OCI-LY3 (cell line): ENCODE results near the gene SGSH.

ENCODE experiments used
- H2AFZ ChIP-seq: fragments of 200-600, 300-600 bp; shearing (Covaris generic); 2 replicates; pipeline ENCODE4 v1.6.0; 2014; ENCODE audit warnings: antibody characterized with exemption, low read depth, low read length
- H3K27ac ChIP-seq: fragments of 200-600, 300-600 bp; sonication (generic); 2 replicates; pipeline ENCODE4 v1.5.1; 2014; ENCODE audit warnings: mild to moderate bottlenecking, low read length, moderate library complexity, mixed read lengths
- H3K27me3 ChIP-seq: fragments of 200-600, 300-600 bp; sonication (generic); 2 replicates; pipeline ENCODE4 v1.6.1; 2014; ENCODE audit warnings: low read depth, low read length, mixed read lengths
- H3K36me3 ChIP-seq: fragments of 200-600, 300-600 bp; sonication (generic); replicated peaks from 2 replicates; pipeline ENCODE3; 2014; ENCODE audit warnings: low read depth, low read length, mixed read lengths
- H3K4me1 ChIP-seq: fragments of 300-600, 200-600 bp; sonication (generic); 2 replicates; pipeline ENCODE4 v1.6.1; 2014; ENCODE audit warnings: low read length, mixed read lengths
- H3K4me2 ChIP-seq: fragments of 200-600, 300-600 bp; sonication (generic); 2 replicates; pipeline ENCODE4 v1.6.1; 2014; ENCODE audit warnings: low read length, mixed read lengths
- H3K4me3 ChIP-seq: fragments of 300-600, 200-600 bp; sonication (generic); 2 replicates; pipeline ENCODE4 v1.5.1; 2014; ENCODE audit warnings: antibody characterized with exemption, mild to moderate bottlenecking, low read length, moderate library complexity
- H3K79me2 ChIP-seq: fragments of 300-600, 200-600 bp; shearing (Covaris generic); 2 replicates; pipeline ENCODE4 v1.6.1; 2014; ENCODE audit warnings: mild to moderate bottlenecking, low read length, mixed read lengths
- H3K9ac ChIP-seq: fragments of 300-600, 200-600 bp; shearing (Covaris generic); 2 replicates; pipeline ENCODE4 v1.6.0; 2014; ENCODE audit warnings: mild to moderate bottlenecking, low read length, moderate library complexity
- H3K9me3 ChIP-seq: fragments of 200-600, 300-600 bp; shearing (Covaris generic); 2 replicates; pipeline ENCODE4 v1.6.1; 2014; ENCODE audit warnings: low read length, mixed read lengths; ENCODE audit not compliant: insufficient read depth
- H4K20me1 ChIP-seq: fragments of 200-600, 300-600 bp; sonication (generic); 2 replicates; pipeline ENCODE4 v1.6.1; 2016; ENCODE audit warnings: low read length, mixed read lengths; ENCODE audit not compliant: insufficient read depth
- CTCF ChIP-seq: fragments of 200-600, 300-600 bp; sonication (generic); IDR thresholded peaks from 2 replicates; pipeline ENCODE4 v1.5.1; 2014; ENCODE audit warnings: antibody characterized with exemption, low read length, low read depth
- EZH2phosphoT487 ChIP-seq: fragments of 200-600 bp; shearing (Covaris generic); IDR thresholded peaks from 2 replicates; pipeline ENCODE4 v1.6.1; 2018; ENCODE audit warnings: antibody characterized with exemption, mixed run types, low read depth

The SGSH gene

DNA sequence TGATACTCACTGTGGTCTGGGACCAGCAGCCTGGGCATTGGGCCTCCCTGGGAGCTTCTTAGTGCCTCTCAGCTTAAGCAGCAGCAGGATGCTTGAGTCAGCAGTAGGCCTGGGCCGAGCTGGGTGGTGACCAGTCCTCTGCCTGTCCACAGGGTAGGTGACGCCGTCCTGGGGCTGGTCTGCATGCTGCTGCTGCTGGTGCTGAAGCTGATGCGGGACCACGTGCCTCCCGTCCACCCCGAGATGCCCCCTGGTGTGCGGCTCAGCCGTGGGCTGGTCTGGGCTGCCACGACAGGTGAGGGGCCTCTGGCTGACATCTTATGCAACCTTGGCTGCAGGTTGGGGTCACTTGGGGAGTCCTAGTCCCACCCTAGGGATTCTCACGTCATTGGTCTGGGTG, 7.5 kb upstream of the SGSH start:
- Histone ChIP-seq H3K4me3 (no peak overlapping the region), H3K27ac (no peak overlapping the region), H3K4me1 (no peaks in the 10 kb centered on the region), H3K79me2 (no peaks in the 10 kb centered on the region), H3K4me2 (no peak overlapping the region), H3K36me3 (peaks cover 10% of the 10 kb centered on the region), H4K20me1 (no peaks in the 10 kb centered on the region), H3K9me3 (peaks cover 9% of the 10 kb centered on the region; the same call in 1 of the 2 replicates), H3K9ac (no peak overlapping the region), H2AFZ (no peak overlapping the region), H3K27me3 (no peaks in the 10 kb centered on the region)
- TF ChIP-seq CTCF (no peak), EZH2phosphoT487 (no peak)

DNA sequence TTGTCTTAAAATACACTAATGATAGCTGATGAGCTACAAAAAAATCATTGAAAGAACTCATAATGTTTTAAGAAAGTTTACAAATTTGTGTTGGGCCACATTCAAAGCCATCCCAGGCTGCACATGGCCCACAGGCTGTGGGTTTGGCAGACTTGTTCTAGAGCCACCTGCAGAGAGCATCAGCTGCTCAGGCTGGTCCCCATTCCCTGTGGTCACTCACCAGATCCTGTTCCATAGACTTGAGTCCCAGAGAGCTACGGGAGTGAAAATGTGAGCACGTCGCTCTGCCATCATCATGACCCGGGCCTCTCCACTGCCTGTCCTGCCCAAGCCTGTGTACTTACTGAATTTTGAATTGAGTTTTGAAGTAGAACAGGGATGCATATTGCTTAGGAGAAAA, 7.0 kb upstream of the SGSH start:
- no peak overlapping the region for H3K9ac ChIP-seq
- H3K27me3 ChIP-seq: no peaks in the 10 kb centered on the region
- H3K9me3 ChIP-seq: peaks cover 4% of the 10 kb centered on the region; the same call in 1 of the 2 replicates
- H3K36me3 ChIP-seq: peaks cover 8% of the 10 kb centered on the region
- H2AFZ ChIP-seq: no peak overlapping the region
- no peaks in the 10 kb centered on the region for H3K4me1 ChIP-seq
- H3K79me2 ChIP-seq: no peaks in the 10 kb centered on the region
- no peaks in the 10 kb centered on the region for H4K20me1 ChIP-seq
- no peak overlapping the region for H3K4me2 ChIP-seq
- H3K27ac ChIP-seq: no peak overlapping the region
- no peak overlapping the region for H3K4me3 ChIP-seq
- no peak for TF ChIP-seq CTCF
- TF ChIP-seq EZH2phosphoT487: no peak

- H3K79me2 ChIP-seq: no peaks in the 10 kb centered on the region
- H3K9ac ChIP-seq: no peak overlapping the region
- H2AFZ ChIP-seq: no peak overlapping the region
- H3K4me2 ChIP-seq: no peak overlapping the region
- H3K4me1 ChIP-seq: peaks cover 2% of the 10 kb centered on the region; the same call in 1 of the 2 replicates
- no peaks in the 10 kb centered on the region for H3K27me3 ChIP-seq
- no peaks in the 10 kb centered on the region for H3K9me3 ChIP-seq
- H3K4me3 ChIP-seq: no peak overlapping the region
- no peaks in the 10 kb centered on the region for H3K36me3 ChIP-seq
- TF ChIP-seq EZH2phosphoT487 (no peak), CTCF (no peak)
- no peaks in the 10 kb centered on the region for H4K20me1 ChIP-seq
- no peak overlapping the region for H3K27ac ChIP-seq
Observed at GRCh38 chr17:80225230-80225629, 5.1 kb upstream of the SGSH start.

DNA sequence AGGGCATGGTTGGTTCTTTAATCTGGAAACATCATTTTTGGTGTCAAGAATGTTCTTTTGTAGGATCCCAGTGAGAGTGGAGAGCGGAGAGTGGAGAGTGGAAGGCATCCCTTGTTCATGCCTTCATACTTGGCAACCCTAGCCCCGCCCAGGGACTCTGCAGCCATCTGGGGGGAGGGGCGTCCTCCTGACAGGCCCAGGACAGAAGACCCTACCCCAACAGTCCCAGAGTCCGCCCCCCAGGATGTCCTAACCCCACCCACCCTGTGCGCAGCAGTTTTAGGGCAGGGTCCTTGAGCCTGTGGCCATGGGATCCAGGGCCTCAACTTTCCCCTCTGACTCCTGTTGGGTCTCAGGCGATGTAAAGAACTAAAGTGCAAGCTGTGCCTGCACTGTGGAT, 4.5 kb upstream of the SGSH start:
- H3K4me2 ChIP-seq: no peak overlapping the region
- no peak overlapping the region for H3K27ac ChIP-seq
- no peak for TF ChIP-seq CTCF
- no peak for TF ChIP-seq EZH2phosphoT487
- no peaks in the 10 kb centered on the region for H3K9me3 ChIP-seq
- H3K79me2 ChIP-seq: peaks cover 4% of the 10 kb centered on the region
- no peaks in the 10 kb centered on the region for H3K27me3 ChIP-seq
- H4K20me1 ChIP-seq: no peaks in the 10 kb centered on the region
- no peak overlapping the region for H3K9ac ChIP-seq
- no peak overlapping the region for H2AFZ ChIP-seq
- H3K4me3 ChIP-seq: no peak overlapping the region
- H3K4me1 ChIP-seq: peaks cover 2% of the 10 kb centered on the region; the same call in 1 of the 2 replicates
- no peaks in the 10 kb centered on the region for H3K36me3 ChIP-seq
